ENCODE data around the gene DPAGT1. TPM values are rescaled to one million over a fixed set of nuclear protein-coding genes. Genes with fewer than 3 reads are reported as not detected.

Gene DPAGT1
- total RNA-seq, 1 donor, result 22.1 TPM

GRCh38 chr11:119089319-119089718 lies 12.3 kb downstream of the DPAGT1 start:
- Histone ChIP-seq H4K20me1 (ENCODE audit: insufficient read depth, low read length) (peaks cover 15% of the 10 kb centered on the region), H3K4me2 (ENCODE audit: insufficient read depth, low read length) (no peak overlapping the region), H3K36me3 (ENCODE audit: insufficient read depth, low read length) (peaks cover 42% of the 10 kb centered on the region), H3K4me1 (ENCODE audit: insufficient read depth, low read length) (peaks cover 24% of the 10 kb centered on the region), H3K27ac (ENCODE audit: low read depth, low read length) (no peak overlapping the region), H3K9me3 (ENCODE audit: low read depth, low read length) (no peaks in the 10 kb centered on the region), H2AFZ (ENCODE audit: low read length) (no peak overlapping the region), H3K79me2 (ENCODE audit: insufficient read depth, low read length) (peaks cover 56% of the 10 kb centered on the region), H3K4me3 (ENCODE audit: insufficient read depth, low read length) (no peak overlapping the region), H3K27me3 (ENCODE audit: insufficient read depth, low read length) (no peaks in the 10 kb centered on the region)
- no peak for TF ChIP-seq CTCF (IDR thresholded peaks at IDR 0.05; ENCODE audit: extremely low read depth, low read depth, low read length)
- DNase-seq (ENCODE audit: insufficient read length, low spot score, missing footprints), result peak; percentile 26

- Histone ChIP-seq H3K4me3 (ENCODE audit: insufficient read depth, low read length) (no peak overlapping the region), H3K36me3 (ENCODE audit: insufficient read depth, low read length) (peaks cover 40% of the 10 kb centered on the region), H4K20me1 (ENCODE audit: insufficient read depth, low read length) (peaks cover 8% of the 10 kb centered on the region), H3K79me2 (ENCODE audit: insufficient read depth, low read length) (peaks cover 46% of the 10 kb centered on the region), H2AFZ (ENCODE audit: low read length) (no peak overlapping the region), H3K4me1 (ENCODE audit: insufficient read depth, low read length) (peaks cover 20% of the 10 kb centered on the region), H3K9me3 (ENCODE audit: low read depth, low read length) (no peaks in the 10 kb centered on the region), H3K27ac (ENCODE audit: low read depth, low read length) (no peak overlapping the region), H3K4me2 (ENCODE audit: insufficient read depth, low read length) (no peak overlapping the region), H3K27me3 (ENCODE audit: insufficient read depth, low read length) (no peaks in the 10 kb centered on the region)
- TF ChIP-seq CTCF (IDR thresholded peaks at IDR 0.05; ENCODE audit: extremely low read depth, low read depth, low read length), result no peak
- DNase-seq (ENCODE audit: insufficient read length, low spot score, missing footprints), result no peak
Observed at GRCh38 chr11:119088406-119088805, 13.2 kb downstream of the DPAGT1 start.

- Histone ChIP-seq H3K27ac (ENCODE audit: low read depth, low read length) (no peak overlapping the region), H3K27me3 (ENCODE audit: insufficient read depth, low read length) (no peaks in the 10 kb centered on the region), H3K4me2 (ENCODE audit: insufficient read depth, low read length) (no peak overlapping the region), H3K79me2 (ENCODE audit: insufficient read depth, low read length) (peaks cover 40% of the 10 kb centered on the region), H2AFZ (ENCODE audit: low read length) (no peak overlapping the region), H3K4me1 (ENCODE audit: insufficient read depth, low read length) (peaks cover 14% of the 10 kb centered on the region), H4K20me1 (ENCODE audit: insufficient read depth, low read length) (peaks cover 2% of the 10 kb centered on the region), H3K4me3 (ENCODE audit: insufficient read depth, low read length) (no peak overlapping the region), H3K36me3 (ENCODE audit: insufficient read depth, low read length) (peaks cover 34% of the 10 kb centered on the region), H3K9me3 (ENCODE audit: low read depth, low read length) (no peaks in the 10 kb centered on the region)
- DNase-seq (ENCODE audit: insufficient read length, low spot score, missing footprints), result peak; percentile 49
- TF ChIP-seq CTCF (IDR thresholded peaks at IDR 0.05; ENCODE audit: extremely low read depth, low read depth, low read length), result no peak
Observed at GRCh38 chr11:119087747-119088241, 13.9 kb downstream of the DPAGT1 start.

GRCh38 chr11:119087123-119087522 lies 14.5 kb downstream of the DPAGT1 start:
- peaks cover 27% of the 10 kb centered on the region for H3K36me3 ChIP-seq (ENCODE audit: insufficient read depth, low read length)
- no peaks in the 10 kb centered on the region for H4K20me1 ChIP-seq (ENCODE audit: insufficient read depth, low read length)
- H3K27me3 ChIP-seq (ENCODE audit: insufficient read depth, low read length), result no peaks in the 10 kb centered on the region
- H3K9me3 ChIP-seq (ENCODE audit: low read depth, low read length), result no peaks in the 10 kb centered on the region
- peaks cover 11% of the 10 kb centered on the region for H3K4me1 ChIP-seq (ENCODE audit: insufficient read depth, low read length)
- no peak for TF ChIP-seq CTCF (IDR thresholded peaks at IDR 0.05; ENCODE audit: extremely low read depth, low read depth, low read length)
- H3K27ac ChIP-seq (ENCODE audit: low read depth, low read length), result no peak overlapping the region
- H3K79me2 ChIP-seq (ENCODE audit: insufficient read depth, low read length), result peaks cover 34% of the 10 kb centered on the region
- H3K4me2 ChIP-seq (ENCODE audit: insufficient read depth, low read length), result no peak overlapping the region
- H2AFZ ChIP-seq (ENCODE audit: low read length), result no peak overlapping the region
- no peak overlapping the region for H3K4me3 ChIP-seq (ENCODE audit: insufficient read depth, low read length)
- peak; percentile 22 for DNase-seq (ENCODE audit: insufficient read length, low spot score, missing footprints)
